ENCODE measurements around the gene PELI3. TPM values are rescaled to one million over a fixed set of nuclear protein-coding genes. Genes with fewer than 3 reads are reported as not detected.
"Not testable (repeated sequence)": the region's sequence is repeated elsewhere in the genome, so short reads cannot be mapped to it uniquely, and the experiment has no call there.

Gene PELI3
- polyA plus RNA-seq, 4 donors: 3.1 to 5.0 (median 4.6) TPM

- FAIRE-seq (no peak), DNase-seq (no peak)
- Histone ChIP-seq H3K36me3 (ENCODE audit: control insufficient read depth in 3 of 3, insufficient read depth in 2 of 3, low read depth in 1 of 3, low read length in 3 of 3) (peaks cover 0 to 6% (median 0%) of the 10 kb centered on the region in 3 donors), H3K27ac (ENCODE audit: low read depth in 1 of 3, low read length in 2 of 3) (no peak overlapping the region), H3K27me3 (ENCODE audit: control insufficient read depth in 3 of 3, insufficient read depth in 3 of 3, low read length in 3 of 3) (peaks cover 0 to 8% (median 0%) of the 10 kb centered on the region in 3 donors), H3K9me3 (ENCODE audit: control insufficient read depth in 2 of 2, insufficient read depth in 1 of 2, low read depth in 1 of 2, low read length in 1 of 2) (peaks cover 0 to 5% of the 10 kb centered on the region in 2 donors), H3K4me3 (ENCODE audit: low read depth in 1 of 3, low read length in 3 of 3) (no peak overlapping the region), H3K4me1 (ENCODE audit: control insufficient read depth in 3 of 3, insufficient read depth in 2 of 3, low read depth in 1 of 3, low read length in 2 of 3) (no peaks in the 10 kb centered on the region)
- WGBS, 3 donors: 74 to 76% (median 76%) methylated on average over 23 of the region's 23 CpGs
Observed at GRCh38 chr11:66426314-66426713, 40.4 kb upstream of the PELI3 start.

DNA sequence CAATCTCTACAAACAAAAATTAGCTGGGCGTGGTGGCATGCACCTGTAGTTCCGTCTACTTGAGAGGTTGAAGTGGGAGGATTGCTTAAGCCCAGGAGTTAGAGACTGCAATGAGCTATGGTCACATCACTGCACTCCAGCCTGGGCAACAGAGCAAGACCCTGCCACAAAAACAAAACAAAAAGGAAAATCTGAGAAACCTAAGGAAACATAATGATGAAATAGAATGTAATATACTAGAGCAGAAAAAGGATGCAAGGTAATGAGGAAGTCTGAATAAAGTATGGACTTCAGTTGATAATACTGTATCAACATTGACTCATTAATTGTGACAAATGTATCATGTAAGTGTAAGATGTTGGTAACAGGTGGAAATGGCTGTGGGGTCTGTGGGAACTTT is 37.8 kb upstream of the PELI3 start:
- WGBS, 3 donors: 81 to 85% (median 82%) methylated on average over 2 of the region's 2 CpGs
- no peaks in the 10 kb centered on the region for H3K4me1 ChIP-seq (ENCODE audit: control insufficient read depth in 3 of 3, insufficient read depth in 2 of 3, low read depth in 1 of 3, low read length in 2 of 3)
- FAIRE-seq (no peak), DNase-seq (no peak)
- no peaks in the 10 kb centered on the region for H3K9me3 ChIP-seq (ENCODE audit: control insufficient read depth in 2 of 2, insufficient read depth in 1 of 2, low read depth in 1 of 2, low read length in 1 of 2)
- H3K27ac ChIP-seq (ENCODE audit: low read depth in 1 of 3, low read length in 2 of 3): no peak overlapping the region
- peaks cover 0 to 21% (median 0%) of the 10 kb centered on the region in 3 donors for H3K36me3 ChIP-seq (ENCODE audit: control insufficient read depth in 3 of 3, insufficient read depth in 2 of 3, low read depth in 1 of 3, low read length in 3 of 3)
- no peak overlapping the region for H3K4me3 ChIP-seq (ENCODE audit: low read depth in 1 of 3, low read length in 3 of 3)
- H3K27me3 ChIP-seq (ENCODE audit: control insufficient read depth in 3 of 3, insufficient read depth in 3 of 3, low read length in 3 of 3): no peaks in the 10 kb centered on the region

DNA sequence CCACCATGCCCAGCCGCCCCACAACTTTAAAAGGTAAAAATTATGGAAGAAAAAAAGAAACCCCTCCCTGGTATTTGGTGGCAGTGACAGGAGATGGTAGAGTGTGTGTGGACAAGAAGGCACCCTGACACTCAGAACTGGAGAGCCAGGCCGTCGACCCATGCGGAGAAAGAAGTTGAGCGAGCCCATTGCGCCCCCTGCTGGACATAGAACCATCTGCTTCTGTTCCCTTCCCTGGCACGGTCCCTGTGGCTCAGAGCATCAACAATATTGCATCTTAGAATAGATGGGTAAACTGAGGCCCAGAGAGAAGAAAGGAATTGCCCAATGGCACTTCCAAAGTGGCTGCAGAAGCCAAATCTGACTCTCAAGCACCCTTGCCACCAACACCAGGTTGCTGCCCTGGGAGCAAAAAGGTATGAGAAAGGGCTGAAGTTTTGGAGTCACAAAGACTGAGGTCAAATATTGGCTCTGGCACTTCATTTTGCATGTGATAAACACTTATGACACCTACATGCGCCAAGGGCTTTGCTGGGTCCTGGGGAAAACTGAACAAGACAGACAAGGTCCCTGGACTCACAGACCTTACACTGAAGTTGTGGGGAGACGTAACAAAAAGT is 36.6 kb upstream of the PELI3 start:
- Histone ChIP-seq H3K4me3 (ENCODE audit: low read depth in 1 of 3, low read length in 3 of 3) (no peak overlapping the region), H3K9me3 (ENCODE audit: control insufficient read depth in 2 of 2, insufficient read depth in 1 of 2, low read depth in 1 of 2, low read length in 1 of 2) (no peaks in the 10 kb centered on the region), H3K27me3 (ENCODE audit: control insufficient read depth in 3 of 3, insufficient read depth in 3 of 3, low read length in 3 of 3) (no peaks in the 10 kb centered on the region), H3K4me1 (ENCODE audit: control insufficient read depth in 3 of 3, insufficient read depth in 2 of 3, low read depth in 1 of 3, low read length in 2 of 3) (no peaks in the 10 kb centered on the region), H3K36me3 (ENCODE audit: control insufficient read depth in 3 of 3, insufficient read depth in 2 of 3, low read depth in 1 of 3, low read length in 3 of 3) (peaks cover 0 to 22% (median 0%) of the 10 kb centered on the region in 3 donors), H3K27ac (ENCODE audit: low read depth in 1 of 3, low read length in 2 of 3) (no peak overlapping the region)
- FAIRE-seq (no peak), DNase-seq (peak; percentile 65 to 73)
- WGBS, 3 donors: 31 to 38% (median 36%) methylated on average over 9 of the region's 9 CpGs

DNA sequence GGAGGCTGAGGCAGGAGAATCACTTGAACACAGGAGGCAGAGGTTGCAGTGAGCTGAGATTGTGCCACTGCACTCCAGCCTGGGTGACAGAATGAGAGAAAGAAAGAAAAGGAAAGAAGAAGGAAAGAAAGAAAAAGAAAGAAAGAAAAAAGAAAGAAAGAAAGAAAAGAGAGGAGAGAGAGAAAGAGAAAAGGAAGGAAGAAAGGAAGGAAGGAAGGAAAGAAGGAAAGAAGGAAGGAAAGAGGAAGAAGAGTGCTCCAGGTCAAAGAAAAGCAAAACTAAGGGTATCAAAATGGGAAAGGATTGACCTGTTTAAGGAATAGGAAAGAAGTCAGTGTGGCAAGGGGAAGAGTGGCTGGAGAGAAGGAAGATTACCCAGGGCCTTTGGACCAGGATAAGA is 35.4 kb upstream of the PELI3 start:
- H3K36me3 ChIP-seq (ENCODE audit: control insufficient read depth in 3 of 3, insufficient read depth in 2 of 3, low read depth in 1 of 3, low read length in 3 of 3): peaks cover 0 to 30% (median 10%) of the 10 kb centered on the region in 3 donors
- not testable (repeated sequence) for H3K27ac ChIP-seq (ENCODE audit: low read depth in 1 of 3, low read length in 2 of 3); H3K4me1 ChIP-seq (ENCODE audit: control insufficient read depth in 3 of 3, insufficient read depth in 2 of 3, low read depth in 1 of 3, low read length in 2 of 3); H3K9me3 ChIP-seq (ENCODE audit: control insufficient read depth in 2 of 2, insufficient read depth in 1 of 2, low read depth in 1 of 2, low read length in 1 of 2); DNase-seq; H3K4me3 ChIP-seq (ENCODE audit: low read depth in 1 of 3, low read length in 3 of 3); FAIRE-seq; H3K27me3 ChIP-seq (ENCODE audit: control insufficient read depth in 3 of 3, insufficient read depth in 3 of 3, low read length in 3 of 3)

DNA sequence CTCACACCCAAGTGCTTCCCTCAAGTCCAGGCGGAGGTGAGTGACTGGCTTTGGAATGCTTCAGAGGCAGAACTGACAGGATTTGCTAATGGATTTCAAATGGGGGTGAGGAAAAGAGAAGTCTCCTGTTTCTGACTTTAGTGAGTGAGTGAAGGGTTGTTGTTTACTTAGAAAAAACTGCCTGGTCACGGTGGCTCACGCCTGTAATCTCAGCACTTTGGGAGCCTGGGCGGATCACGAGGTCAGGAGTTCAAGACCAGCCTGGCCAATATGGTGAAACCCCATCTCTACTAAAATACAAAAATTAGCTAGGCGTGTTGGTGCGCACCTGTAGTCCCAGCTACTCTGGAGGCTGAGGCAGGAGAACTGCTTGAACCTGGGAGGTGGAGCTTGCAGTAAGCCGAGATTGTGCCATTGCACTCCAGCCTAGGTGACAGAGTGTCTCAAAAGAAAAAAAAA is 34.8 kb upstream of the PELI3 start:
- peaks cover 0 to 33% (median 10%) of the 10 kb centered on the region in 3 donors for H3K36me3 ChIP-seq (ENCODE audit: control insufficient read depth in 3 of 3, insufficient read depth in 2 of 3, low read depth in 1 of 3, low read length in 3 of 3)
- DNase-seq; FAIRE-seq; H3K27ac ChIP-seq (ENCODE audit: low read depth in 1 of 3, low read length in 2 of 3); H3K4me3 ChIP-seq (ENCODE audit: low read depth in 1 of 3, low read length in 3 of 3); H3K27me3 ChIP-seq (ENCODE audit: control insufficient read depth in 3 of 3, insufficient read depth in 3 of 3, low read length in 3 of 3); H3K9me3 ChIP-seq (ENCODE audit: control insufficient read depth in 2 of 2, insufficient read depth in 1 of 2, low read depth in 1 of 2, low read length in 1 of 2); H3K4me1 ChIP-seq (ENCODE audit: control insufficient read depth in 3 of 3, insufficient read depth in 2 of 3, low read depth in 1 of 3, low read length in 2 of 3): not testable (repeated sequence)
- 80 to 85% (median 82%) methylated on average over 8 of the region's 8 CpGs for WGBS, 3 donors

DNA sequence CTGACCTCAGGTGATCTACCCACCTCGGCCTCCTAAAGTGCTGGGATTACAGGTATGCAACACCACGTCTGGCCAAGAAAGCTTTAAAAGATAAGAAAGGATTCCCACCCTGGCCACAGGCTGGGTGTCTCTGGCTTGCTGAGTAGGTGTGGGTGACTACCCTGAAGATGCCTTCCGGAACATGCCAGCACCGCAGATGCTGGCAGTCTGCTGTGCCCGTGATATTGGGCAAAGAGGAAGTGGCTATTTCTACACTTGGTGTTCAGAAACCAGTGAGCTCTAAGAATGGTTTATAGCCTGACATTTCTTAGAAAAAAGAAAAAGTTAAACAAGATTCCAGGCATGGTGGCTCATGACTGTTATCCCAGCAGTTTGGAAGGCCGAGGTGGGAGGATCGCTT is 34.1 kb upstream of the PELI3 start:
- no peak for DNase-seq
- Histone ChIP-seq H3K27ac (ENCODE audit: low read depth in 1 of 3, low read length in 2 of 3) (no peak overlapping the region), H3K9me3 (ENCODE audit: control insufficient read depth in 2 of 2, insufficient read depth in 1 of 2, low read depth in 1 of 2, low read length in 1 of 2) (no peaks in the 10 kb centered on the region), H3K27me3 (ENCODE audit: control insufficient read depth in 3 of 3, insufficient read depth in 3 of 3, low read length in 3 of 3) (no peaks in the 10 kb centered on the region), H3K36me3 (ENCODE audit: control insufficient read depth in 3 of 3, insufficient read depth in 2 of 3, low read depth in 1 of 3, low read length in 3 of 3) (peaks cover 0 to 37% (median 10%) of the 10 kb centered on the region in 3 donors), H3K4me3 (ENCODE audit: low read depth in 1 of 3, low read length in 3 of 3) (no peak overlapping the region), H3K4me1 (ENCODE audit: control insufficient read depth in 3 of 3, insufficient read depth in 2 of 3, low read depth in 1 of 3, low read length in 2 of 3) (no peaks in the 10 kb centered on the region)
- WGBS, 3 donors: 90 to 92% (median 91%) methylated on average over 7 of the region's 7 CpGs
- FAIRE-seq: no peak

DNA sequence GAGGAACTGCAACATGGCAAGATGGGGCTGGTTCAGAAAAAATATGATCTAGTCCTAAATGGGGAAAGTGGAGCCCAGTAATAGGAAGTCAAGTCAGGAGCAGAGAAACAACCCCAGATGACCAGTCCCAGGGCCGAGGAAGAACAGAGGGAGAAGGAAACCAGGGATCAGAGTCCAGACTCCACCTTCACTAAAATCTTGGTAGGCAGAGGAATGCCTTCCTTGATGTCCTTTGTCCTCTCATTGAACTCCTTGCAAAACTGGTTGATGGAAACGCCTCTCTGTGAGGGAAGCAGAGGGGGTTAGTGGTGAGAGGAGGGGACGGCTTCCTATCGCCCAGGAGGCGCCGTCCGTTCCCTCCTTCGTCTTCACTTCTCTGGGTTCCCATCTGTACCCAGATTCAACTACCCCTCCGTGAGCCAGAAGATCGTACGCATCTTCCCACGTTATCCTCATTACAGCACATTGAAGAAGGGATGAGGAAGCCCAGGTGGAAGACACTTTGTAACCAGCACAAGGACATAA is 28.7 kb upstream of the PELI3 start:
- FAIRE-seq (no peak), DNase-seq (peak in 1 of 2 donors; percentile 70)
- H3K27me3 ChIP-seq (ENCODE audit: control insufficient read depth in 3 of 3, insufficient read depth in 3 of 3, low read length in 3 of 3): no peaks in the 10 kb centered on the region
- 1 to 4% (median 3%) methylated on average over 12 of the region's 12 CpGs for WGBS, 3 donors
- H3K9me3 ChIP-seq (ENCODE audit: control insufficient read depth in 2 of 2, insufficient read depth in 1 of 2, low read depth in 1 of 2, low read length in 1 of 2): peaks cover 0 to 5% of the 10 kb centered on the region in 2 donors
- H3K4me1 ChIP-seq (ENCODE audit: control insufficient read depth in 3 of 3, insufficient read depth in 2 of 3, low read depth in 1 of 3, low read length in 2 of 3): peaks cover 0 to 5% (median 5%) of the 10 kb centered on the region in 3 donors
- H3K36me3 ChIP-seq (ENCODE audit: control insufficient read depth in 3 of 3, insufficient read depth in 2 of 3, low read depth in 1 of 3, low read length in 3 of 3): peaks cover 0 to 29% (median 10%) of the 10 kb centered on the region in 3 donors
- peak overlapping the region; percentile 54 to 96 (median 71) for H3K4me3 ChIP-seq (ENCODE audit: low read depth in 1 of 3, low read length in 3 of 3)
- peak overlapping the region; percentile 62 to 83 (median 71) for H3K27ac ChIP-seq (ENCODE audit: low read depth in 1 of 3, low read length in 2 of 3)

DNA sequence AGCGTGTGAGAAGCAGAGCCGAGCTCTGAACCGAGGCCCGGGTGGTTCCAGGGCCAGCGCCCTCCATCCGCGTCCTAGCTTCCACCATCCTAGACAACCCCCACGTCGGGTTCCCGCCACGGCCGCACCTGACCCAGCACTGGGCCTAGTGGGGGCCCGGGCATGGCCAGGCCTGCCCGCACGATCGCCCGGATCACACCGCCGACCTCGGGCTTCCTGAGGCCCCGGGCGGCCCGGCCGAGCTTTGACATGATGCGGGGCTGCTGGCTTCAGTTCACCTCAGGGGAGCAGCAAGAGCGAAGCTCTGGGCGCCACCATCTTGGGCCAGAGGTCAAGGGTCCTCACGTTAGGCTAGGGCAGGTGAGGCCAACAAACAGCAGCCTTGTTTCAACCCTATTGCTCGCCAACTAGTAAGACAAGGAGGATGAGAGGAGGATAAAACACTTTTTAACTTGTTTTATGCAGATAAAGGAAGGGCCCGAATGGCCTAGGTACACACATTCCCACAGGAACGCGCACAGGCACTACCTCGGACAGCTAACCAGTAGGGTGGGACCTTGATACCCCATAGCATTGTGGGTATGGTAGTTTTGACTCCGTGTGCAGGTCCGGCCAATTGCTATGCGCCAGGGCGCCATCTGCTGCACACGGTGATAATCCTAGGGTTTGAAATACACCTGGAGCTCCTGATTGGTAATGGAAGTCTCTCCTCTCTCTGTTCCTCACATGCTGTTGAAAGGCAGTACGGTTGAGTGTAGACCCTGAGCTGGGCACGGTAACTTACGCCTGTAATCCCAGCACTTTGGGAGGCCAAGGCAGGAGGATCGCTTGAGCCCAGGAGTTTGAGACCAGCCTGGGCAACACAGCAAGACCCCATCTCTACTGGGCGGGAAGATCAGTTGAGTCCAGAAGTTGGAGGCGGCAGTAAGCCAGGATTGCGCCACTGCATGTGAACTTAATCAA is 27.9 kb upstream of the PELI3 start, which contains the start of gene MRPL11:
Gene MRPL11 (minus strand): TSS at position 345 of the 963 bp plus-strand sequence. CDS start 94 bp downstream, at position 251.
- no peak for FAIRE-seq

More for the DNA sequence above, 27.9 kb upstream of the PELI3 start, which contains the start of gene MRPL11:
- peak within 1 kb of the TSS; percentile 54 to 96 (median 71) for H3K4me3 ChIP-seq (ENCODE audit: low read depth in 1 of 3, low read length in 3 of 3)
- peak; percentile 95 to 98 for DNase-seq
- peaks cover 0 to 21% (median 10%) of the 10 kb centered on the region in 3 donors for H3K36me3 ChIP-seq (ENCODE audit: control insufficient read depth in 3 of 3, insufficient read depth in 2 of 3, low read depth in 1 of 3, low read length in 3 of 3)
- peaks cover 0 to 5% (median 5%) of the 10 kb centered on the region in 3 donors for H3K4me1 ChIP-seq (ENCODE audit: control insufficient read depth in 3 of 3, insufficient read depth in 2 of 3, low read depth in 1 of 3, low read length in 2 of 3)
- H3K9me3 ChIP-seq (ENCODE audit: control insufficient read depth in 2 of 2, insufficient read depth in 1 of 2, low read depth in 1 of 2, low read length in 1 of 2): peaks cover 0 to 13% of the 10 kb centered on the region in 2 donors
- no peaks in the 10 kb centered on the region for H3K27me3 ChIP-seq (ENCODE audit: control insufficient read depth in 3 of 3, insufficient read depth in 3 of 3, low read length in 3 of 3)
- WGBS, 3 donors: 7 to 9% (median 8%) methylated on average over 45 of the region's 45 CpGs
- peak within 1 kb of the TSS; percentile 62 to 83 (median 71) for H3K27ac ChIP-seq (ENCODE audit: low read depth in 1 of 3, low read length in 2 of 3)

Measured in small intestine (tissue), 7 donors.